ENCODE measurements around the gene COL12A1.

The COL12A1 gene

GRCh38 chr6:75145976-75146375, 59.9 kb downstream of the COL12A1 start:
- Mint-ChIP-seq H3K36me3 (no peaks in the 10 kb centered on the region), H3K9me3 (peaks cover 2% of the 10 kb centered on the region), H3K4me3 (no peak overlapping the region), H3K27ac (no peak overlapping the region), H3K27me3 (peaks cover 20% of the 10 kb centered on the region), H3K4me1 (no peaks in the 10 kb centered on the region)
- no peak for ATAC-seq

DNA sequence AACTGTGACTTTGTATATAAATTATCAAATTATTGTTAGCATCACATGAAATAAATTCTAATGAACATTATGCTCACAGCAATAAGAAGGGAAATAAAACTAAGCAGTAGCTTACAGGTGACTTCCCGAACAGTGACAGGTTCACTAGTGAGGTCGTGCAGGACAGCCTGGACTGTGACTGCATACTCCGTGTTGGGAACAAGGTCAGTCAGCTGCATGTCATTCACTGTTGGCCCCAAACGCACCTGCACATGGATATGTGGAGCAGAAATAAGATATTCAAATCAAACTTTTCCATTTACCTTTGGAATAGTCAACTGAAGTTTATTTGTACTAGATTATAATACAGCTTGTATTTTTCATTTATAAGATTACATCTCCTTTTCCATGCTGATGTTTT, 60.6 kb downstream of the COL12A1 start:
- Mint-ChIP-seq H3K27ac (no peak overlapping the region), H3K9me3 (peaks cover 2% of the 10 kb centered on the region), H3K27me3 (peaks cover 20% of the 10 kb centered on the region), H3K36me3 (no peaks in the 10 kb centered on the region), H3K4me3 (no peak overlapping the region), H3K4me1 (no peaks in the 10 kb centered on the region)
- no peak for ATAC-seq

- Mint-ChIP-seq H3K9me3 (peaks cover 2% of the 10 kb centered on the region), H3K27me3 (peaks cover 16% of the 10 kb centered on the region), H3K4me1 (no peaks in the 10 kb centered on the region), H3K36me3 (no peaks in the 10 kb centered on the region), H3K4me3 (no peak overlapping the region), H3K27ac (no peak overlapping the region)
- ATAC-seq = no peak
Observed at GRCh38 chr6:75144386-75144785, 61.5 kb downstream of the COL12A1 start.

- peaks cover 2% of the 10 kb centered on the region for H3K9me3 Mint-ChIP-seq
- H3K4me3 Mint-ChIP-seq = no peak overlapping the region
- peaks cover 4% of the 10 kb centered on the region for H3K27me3 Mint-ChIP-seq
- ATAC-seq = no peak
- no peak overlapping the region for H3K27ac Mint-ChIP-seq
- H3K4me1 Mint-ChIP-seq = no peaks in the 10 kb centered on the region
- no peaks in the 10 kb centered on the region for H3K36me3 Mint-ChIP-seq
Observed at GRCh38 chr6:75143191-75143590, 62.7 kb downstream of the COL12A1 start.

DNA sequence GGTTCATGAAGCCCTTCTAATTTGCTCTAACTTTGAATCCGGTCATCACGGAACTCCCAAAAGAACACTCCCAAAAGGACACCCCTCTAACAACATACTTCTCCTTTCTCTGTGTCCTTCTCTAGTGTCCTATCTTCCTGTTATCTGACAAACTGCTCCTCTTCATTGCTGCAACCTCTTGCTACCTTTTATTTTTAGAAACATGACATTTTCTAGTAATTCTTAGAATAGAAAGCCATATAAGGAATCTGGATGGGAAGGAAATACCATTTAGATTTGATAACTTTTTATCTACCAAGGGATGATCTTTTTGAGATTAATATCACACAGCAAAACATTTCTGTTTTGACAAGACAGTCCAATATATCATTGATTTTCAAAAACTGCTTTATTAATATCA, 63.1 kb downstream of the COL12A1 start:
- Mint-ChIP-seq H3K4me3 (no peak overlapping the region), H3K36me3 (no peaks in the 10 kb centered on the region), H3K4me1 (no peaks in the 10 kb centered on the region), H3K27me3 (no peaks in the 10 kb centered on the region), H3K9me3 (no peaks in the 10 kb centered on the region), H3K27ac (no peak overlapping the region)
- ATAC-seq = no peak

- Mint-ChIP-seq H3K4me1 (no peaks in the 10 kb centered on the region), H3K36me3 (no peaks in the 10 kb centered on the region), H3K9me3 (no peaks in the 10 kb centered on the region), H3K4me3 (no peak overlapping the region), H3K27me3 (no peaks in the 10 kb centered on the region), H3K27ac (no peak overlapping the region)
- no peak for ATAC-seq
Observed at GRCh38 chr6:75135876-75136275, 70.0 kb downstream of the COL12A1 start.

GRCh38 chr6:75135450-75135849, 70.4 kb downstream of the COL12A1 start:
- ATAC-seq = no peak

DNA sequence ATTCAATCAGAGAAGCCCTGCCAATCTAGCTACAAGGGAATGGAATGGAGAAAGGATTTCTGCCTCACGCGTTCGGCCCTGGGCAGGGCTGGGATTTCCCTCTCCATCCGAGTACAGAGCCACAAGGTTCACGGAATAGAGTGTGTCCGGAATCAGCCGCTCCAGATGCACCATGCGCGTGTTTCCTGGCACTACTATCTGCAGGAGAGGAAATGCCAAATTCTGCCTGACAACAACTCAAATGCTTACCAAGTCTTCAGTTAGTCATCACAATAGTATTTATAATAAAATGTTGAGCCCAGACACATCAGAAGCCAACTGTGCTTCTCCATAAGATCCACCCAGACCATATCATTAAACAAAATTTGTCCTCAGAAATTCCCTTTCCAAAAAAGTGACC, 75.1 kb downstream of the COL12A1 start:
- Mint-ChIP-seq H3K27me3 (no peaks in the 10 kb centered on the region), H3K27ac (no peak overlapping the region), H3K36me3 (no peaks in the 10 kb centered on the region), H3K4me1 (no peaks in the 10 kb centered on the region), H3K4me3 (no peak overlapping the region), H3K9me3 (no peaks in the 10 kb centered on the region)
- ATAC-seq = no peak

More at GRCh38 chr6:75135450-75135849, 70.4 kb downstream of the COL12A1 start:
- Mint-ChIP-seq H3K27ac (no peak overlapping the region), H3K36me3 (no peaks in the 10 kb centered on the region), H3K4me3 (no peak overlapping the region), H3K9me3 (no peaks in the 10 kb centered on the region), H3K4me1 (no peaks in the 10 kb centered on the region), H3K27me3 (no peaks in the 10 kb centered on the region)

DNA sequence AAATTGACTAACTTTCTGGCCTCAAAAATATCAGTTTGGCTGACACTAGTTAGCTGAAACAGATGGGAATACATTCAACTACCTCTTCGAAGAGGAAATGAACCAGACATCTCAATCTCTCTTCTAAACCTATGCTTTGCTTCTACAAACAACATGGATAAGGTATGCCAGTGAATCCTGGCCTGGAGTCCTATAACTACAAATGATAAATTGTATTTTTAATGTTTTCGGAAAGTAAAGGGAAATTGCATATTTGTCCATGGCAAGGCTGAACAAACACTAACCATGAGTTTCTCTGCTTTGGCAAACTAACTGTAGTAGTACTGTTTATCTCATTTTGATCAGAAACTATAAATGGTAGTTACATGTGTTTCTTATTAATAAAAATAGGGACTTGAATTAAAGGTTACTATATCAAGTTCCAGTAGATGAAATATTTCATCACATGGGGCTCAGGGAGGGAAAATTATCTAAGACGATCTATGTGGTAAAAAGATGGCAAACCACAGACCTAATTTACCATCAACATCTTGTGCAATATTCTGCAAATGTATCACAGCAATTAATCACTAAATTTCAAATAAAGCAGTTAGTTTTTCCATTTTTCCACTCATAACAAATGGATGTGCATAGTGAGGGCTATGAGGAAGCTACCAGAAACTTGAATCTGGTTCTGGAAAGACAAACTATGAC, 76.8 kb downstream of the COL12A1 start:
- no peaks in the 10 kb centered on the region for H3K9me3 Mint-ChIP-seq
- no peaks in the 10 kb centered on the region for H3K27me3 Mint-ChIP-seq
- no peak for ATAC-seq
- H3K4me1 Mint-ChIP-seq = no peaks in the 10 kb centered on the region
- no peak overlapping the region for H3K27ac Mint-ChIP-seq
- no peaks in the 10 kb centered on the region for H3K36me3 Mint-ChIP-seq
- H3K4me3 Mint-ChIP-seq = no peak overlapping the region

DNA sequence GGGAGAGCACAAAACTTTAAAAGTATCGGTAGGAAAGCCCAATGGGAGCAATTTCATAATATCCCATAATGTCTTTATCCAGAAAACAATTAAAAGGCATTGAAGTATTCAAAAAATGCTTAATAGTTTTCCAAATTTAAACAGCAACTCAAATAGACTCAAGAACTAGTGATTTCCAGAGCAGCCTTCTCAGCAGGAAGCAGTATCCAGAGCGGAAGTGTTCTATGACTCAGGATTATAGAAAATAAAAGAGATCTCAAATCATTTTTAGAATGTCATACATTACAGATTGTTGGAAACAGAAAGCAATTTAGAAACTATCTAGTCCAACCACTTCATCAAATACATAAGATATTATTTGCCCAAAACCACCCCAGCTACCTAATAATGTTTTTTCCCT, 79.3 kb downstream of the COL12A1 start:
- Mint-ChIP-seq H3K27me3 (no peaks in the 10 kb centered on the region), H3K9me3 (no peaks in the 10 kb centered on the region), H3K36me3 (no peaks in the 10 kb centered on the region), H3K4me3 (no peak overlapping the region), H3K4me1 (no peaks in the 10 kb centered on the region), H3K27ac (no peak overlapping the region)
- no peak for ATAC-seq

DNA sequence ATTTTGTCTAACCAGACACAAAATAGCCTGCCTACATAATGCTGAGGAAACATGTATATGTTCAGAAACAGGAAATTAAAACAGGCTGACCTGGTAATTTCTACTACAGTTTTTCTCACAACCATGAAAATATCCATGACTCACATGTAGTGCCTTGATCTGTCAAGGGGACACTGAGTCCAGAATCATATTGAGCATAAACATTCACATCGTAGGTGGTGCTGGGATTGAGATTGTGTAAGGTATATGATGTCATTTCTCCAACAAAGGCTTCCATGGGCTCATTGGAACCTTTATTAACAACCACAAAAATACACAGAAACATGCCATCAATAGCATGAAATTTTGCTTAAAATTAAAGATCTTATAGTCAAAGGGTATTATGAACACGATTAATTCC, 80.9 kb downstream of the COL12A1 start:
- H3K4me3 Mint-ChIP-seq = no peak overlapping the region
- no peaks in the 10 kb centered on the region for H3K27me3 Mint-ChIP-seq
- no peaks in the 10 kb centered on the region for H3K4me1 Mint-ChIP-seq
- H3K27ac Mint-ChIP-seq = no peak overlapping the region
- no peaks in the 10 kb centered on the region for H3K9me3 Mint-ChIP-seq
- no peak for ATAC-seq
- no peaks in the 10 kb centered on the region for H3K36me3 Mint-ChIP-seq

GRCh38 chr6:75124085-75124484, 81.8 kb downstream of the COL12A1 start:
- H3K27me3 Mint-ChIP-seq = no peaks in the 10 kb centered on the region
- no peak for ATAC-seq
- H3K27ac Mint-ChIP-seq = no peak overlapping the region
- H3K9me3 Mint-ChIP-seq = no peaks in the 10 kb centered on the region
- no peak overlapping the region for H3K4me3 Mint-ChIP-seq
- no peaks in the 10 kb centered on the region for H3K4me1 Mint-ChIP-seq
- no peaks in the 10 kb centered on the region for H3K36me3 Mint-ChIP-seq

- no peak for ATAC-seq
- no peaks in the 10 kb centered on the region for H3K36me3 Mint-ChIP-seq
- H3K4me3 Mint-ChIP-seq = no peak overlapping the region
- no peaks in the 10 kb centered on the region for H3K27me3 Mint-ChIP-seq
- H3K4me1 Mint-ChIP-seq = no peaks in the 10 kb centered on the region
- no peak overlapping the region for H3K27ac Mint-ChIP-seq
- peaks cover 2% of the 10 kb centered on the region for H3K9me3 Mint-ChIP-seq
Observed at GRCh38 chr6:75118925-75119515, 86.8 kb downstream of the COL12A1 start.

DNA sequence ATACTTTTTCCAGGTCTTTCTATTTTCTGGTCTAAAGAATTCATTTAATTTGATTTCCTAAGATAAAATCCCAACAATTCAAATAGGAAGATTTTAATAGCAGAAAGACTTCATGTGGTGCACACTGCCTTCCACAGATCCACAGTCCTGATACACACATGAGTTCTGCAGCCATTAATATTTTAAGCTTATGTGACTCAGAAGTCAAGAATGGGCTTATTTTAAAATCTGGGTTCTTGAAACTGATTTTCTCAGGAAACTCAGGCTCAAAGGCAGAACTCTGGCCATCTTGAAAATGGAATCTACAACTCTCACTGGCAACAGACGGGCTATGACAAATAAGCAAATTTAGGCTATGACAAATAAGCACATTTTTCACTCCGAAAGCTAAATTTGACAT, 88.2 kb downstream of the COL12A1 start:
- Mint-ChIP-seq H3K9me3 (peaks cover 2% of the 10 kb centered on the region), H3K4me1 (no peaks in the 10 kb centered on the region), H3K27ac (no peak overlapping the region), H3K4me3 (no peak overlapping the region), H3K27me3 (no peaks in the 10 kb centered on the region), H3K36me3 (no peaks in the 10 kb centered on the region)
- ATAC-seq = no peak

GRCh38 chr6:75116946-75117345, 88.9 kb downstream of the COL12A1 start:
- Mint-ChIP-seq H3K4me3 (no peak overlapping the region), H3K9me3 (peaks cover 2% of the 10 kb centered on the region), H3K27ac (no peak overlapping the region), H3K27me3 (no peaks in the 10 kb centered on the region), H3K36me3 (no peaks in the 10 kb centered on the region), H3K4me1 (no peaks in the 10 kb centered on the region)
- ATAC-seq = no peak

- H3K27ac Mint-ChIP-seq = no peak overlapping the region
- ATAC-seq = no peak
- H3K4me3 Mint-ChIP-seq = no peak overlapping the region
- no peaks in the 10 kb centered on the region for H3K4me1 Mint-ChIP-seq
- H3K9me3 Mint-ChIP-seq = peaks cover 2% of the 10 kb centered on the region
- H3K36me3 Mint-ChIP-seq = no peaks in the 10 kb centered on the region
- H3K27me3 Mint-ChIP-seq = peaks cover 9% of the 10 kb centered on the region
Observed at GRCh38 chr6:75115481-75115880, 90.4 kb downstream of the COL12A1 start.
